Sciatic nerve (tissue), 2 donors: ENCODE data around the gene LGMN. TPM values are rescaled to one million over a fixed set of nuclear protein-coding genes. Genes with fewer than 3 reads are reported as not detected.
"Not testable (repeated sequence)": the region's sequence is repeated elsewhere in the genome, so short reads cannot be mapped to it uniquely, and the experiment has no call there.

Experiments used
- ATAC-seq: fragments of 200-7000 bp; cut with Tn5 transposase; one replicate; pipeline ENCODE4 v1.9.1; 2020; ENCODE audit warnings: mild to moderate bottlenecking, moderate library complexity
- DNase-seq: peaks from one replicate; pipeline ENCODE4 v3.0.0-alpha.2; 2020; ENCODE audit warnings: low spot score
- intact Hi-C: fragments of 100-400 bp; cut with DNase I; formaldehyde crosslinking; loops from one replicate; pipeline ENCODE4 v1.14.2; 2022
- total RNA-seq: library from RNA; stranded (reverse); fragmentation: NEBNext Ultra II Directional; extraction: Animal tissue kit (Norgen Biotek cat#: 25700); gene quantifications from one replicate; pipeline ENCODE4 v1.2.1, GENCODE V29; 2021
- donor health status: DM: no; HTN: no; CAD: no.
- donor health status: DM: no; HTN: no; CAD: no.

Gene LGMN
- total RNA-seq, 1 donor from 2014 or later = 118 TPM

DNA sequence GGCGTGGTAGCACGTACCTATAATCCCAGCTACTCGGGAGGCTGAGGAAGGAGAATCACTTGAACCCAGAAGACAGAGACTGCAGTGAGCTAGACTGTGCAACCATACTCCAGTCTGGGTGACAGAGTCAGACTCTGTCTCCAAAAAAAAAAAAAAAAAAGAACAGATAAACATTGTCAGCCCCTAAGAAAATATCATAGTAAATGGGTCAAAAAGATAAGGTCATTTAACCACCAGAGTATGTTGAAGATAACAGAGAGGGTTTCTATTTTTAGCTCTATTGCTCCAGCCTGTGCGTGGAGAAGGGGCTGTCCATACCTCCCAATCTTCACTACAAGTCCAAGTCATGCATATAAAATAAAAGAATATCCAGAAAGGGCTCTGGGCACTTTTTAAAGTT is 15.4 kb downstream of the LGMN start:
- DNase-seq (no peak), ATAC-seq (no peak)
- intact Hi-C loops = no loop called here

- intact Hi-C loops = no loop called here
- DNase-seq (no peak), ATAC-seq (no peak)
These were observed 16.8 kb downstream of the LGMN start for GRCh38 chr14:92731622-92732115.

DNA sequence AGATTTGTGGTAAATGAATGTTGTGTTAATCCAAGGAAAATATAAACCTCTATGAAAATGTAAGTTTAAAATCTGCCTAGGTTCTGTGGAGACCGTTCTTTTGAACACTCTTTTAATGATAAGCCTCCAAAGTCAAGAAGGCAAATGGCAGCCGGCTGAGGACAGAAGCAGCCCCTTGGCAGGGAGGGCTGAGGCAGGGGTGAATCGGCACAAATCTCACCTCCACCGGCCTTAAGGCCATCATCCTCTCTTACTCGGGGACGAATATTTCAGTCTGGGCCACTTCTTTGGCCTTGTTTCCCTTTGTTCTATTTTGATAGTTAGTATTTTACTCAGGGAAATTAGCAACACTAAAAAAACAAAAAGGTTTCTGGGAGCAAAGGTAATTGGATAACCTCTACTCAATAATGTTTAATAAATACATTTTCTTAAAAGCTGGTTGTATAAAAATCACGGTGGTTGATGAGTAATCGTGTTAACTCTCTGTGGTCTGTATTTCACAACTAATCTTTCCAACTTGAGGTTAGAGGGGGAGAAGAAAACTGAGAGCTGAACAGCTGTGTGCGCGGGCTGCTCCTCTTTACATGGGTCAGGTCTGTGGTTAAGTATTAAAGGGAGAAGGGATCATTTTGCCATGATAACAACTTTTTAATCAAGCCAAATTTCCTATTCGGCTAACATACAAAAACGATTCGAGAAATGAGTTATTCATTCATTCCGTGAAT is 18.6 kb downstream of the LGMN start:
- no peak for DNase-seq
- intact Hi-C loops = no loop called here
- ATAC-seq = no peak

DNA sequence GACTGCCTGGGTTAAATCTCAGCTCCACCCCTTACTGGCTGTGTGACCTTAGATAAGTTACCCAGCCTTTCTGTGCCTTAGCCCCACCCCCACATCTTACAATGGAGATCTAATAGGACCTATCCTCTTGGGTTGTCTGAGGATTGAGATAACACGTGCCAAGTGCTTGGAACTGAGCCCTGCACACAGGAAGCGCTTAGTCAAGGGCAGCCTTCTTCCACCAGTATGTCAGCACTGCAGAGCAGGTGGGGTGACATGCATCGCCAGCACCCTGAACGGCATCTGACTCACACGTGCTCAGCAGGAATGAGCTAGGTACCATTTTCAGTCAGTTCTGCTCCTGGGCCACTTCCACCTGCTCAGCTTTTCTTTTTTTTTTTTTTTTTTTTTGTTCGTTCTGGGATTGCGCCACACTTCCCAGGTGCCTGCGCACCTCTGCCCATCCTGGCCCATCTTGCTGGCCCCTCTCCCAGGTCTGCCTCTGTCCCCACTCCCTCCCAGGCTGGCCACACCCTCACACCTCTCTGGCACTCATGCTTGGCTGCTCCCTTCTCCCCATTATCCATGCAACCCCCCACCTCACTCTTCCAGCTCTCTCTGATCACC is 19.6 kb downstream of the LGMN start:
- intact Hi-C loops = no loop called here
- no peak for ATAC-seq

DNA sequence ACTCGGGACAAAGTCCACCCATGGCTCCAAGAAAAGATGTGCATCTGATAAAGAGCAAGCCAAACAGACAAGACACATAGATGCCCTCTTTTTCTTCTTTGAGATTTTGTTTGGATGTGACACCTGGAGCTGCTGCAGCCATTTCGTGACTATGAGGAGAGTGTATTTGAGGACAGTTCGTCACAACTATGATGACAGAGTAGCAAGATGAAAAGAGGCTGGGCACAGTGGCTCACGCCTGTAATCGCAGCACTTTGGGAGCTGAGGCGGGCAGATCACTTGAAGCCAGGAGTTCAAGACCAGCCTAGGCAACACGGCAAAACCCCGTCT is 21.5 kb downstream of the LGMN start:
- ATAC-seq (no peak), DNase-seq (no peak)
- intact Hi-C loops = no loop called here

More for the DNA sequence above, 19.6 kb downstream of the LGMN start:
- no peak for DNase-seq

GRCh38 chr14:92726135-92726932 is 22.1 kb downstream of the LGMN start:
- ATAC-seq = peak; percentile 69
- no peak for DNase-seq

DNA sequence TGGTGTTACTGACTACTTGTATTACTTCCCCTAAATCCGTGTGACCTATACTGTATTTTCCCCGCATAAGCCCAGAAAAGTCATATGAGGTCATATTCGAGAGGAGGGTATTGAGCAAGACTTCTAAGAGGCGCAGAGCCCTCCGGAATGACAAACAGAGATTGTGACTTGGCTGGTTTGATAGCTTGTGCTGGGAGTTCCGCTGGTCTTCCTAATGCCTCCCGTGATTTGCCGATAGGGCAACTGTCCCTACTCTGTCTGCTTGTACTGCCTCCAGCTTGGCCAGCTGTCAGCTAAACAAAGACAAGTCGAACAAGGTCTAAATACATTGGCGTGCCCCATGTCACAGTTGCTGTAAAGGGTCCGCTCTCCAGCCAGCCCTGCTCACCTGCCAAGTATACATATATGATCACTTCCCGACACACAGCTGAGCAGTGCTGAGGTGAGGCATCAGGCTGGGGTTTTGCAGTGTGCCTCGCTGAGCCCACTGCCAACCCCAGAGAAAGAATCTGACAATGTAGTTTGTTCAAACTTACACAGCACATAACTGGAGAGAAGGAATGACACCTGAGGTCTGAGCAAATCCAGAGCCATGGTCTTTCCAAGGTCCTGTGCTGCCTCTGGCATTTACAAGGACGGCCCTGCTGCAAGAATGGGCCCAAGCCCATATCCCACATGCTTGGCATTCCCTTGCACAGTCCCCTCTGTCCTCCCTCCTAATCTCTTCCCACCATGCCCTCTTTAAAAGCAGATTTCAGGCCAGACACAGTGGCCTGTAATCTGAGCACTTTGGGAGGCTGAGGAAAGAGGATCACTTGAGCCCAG is 23.7 kb downstream of the LGMN start:
- intact Hi-C loops = no loop called here
- ATAC-seq = peak; percentile 55
- no peak for DNase-seq

More at GRCh38 chr14:92726135-92726932, 22.1 kb downstream of the LGMN start:
- intact Hi-C loops = no loop called here

DNA sequence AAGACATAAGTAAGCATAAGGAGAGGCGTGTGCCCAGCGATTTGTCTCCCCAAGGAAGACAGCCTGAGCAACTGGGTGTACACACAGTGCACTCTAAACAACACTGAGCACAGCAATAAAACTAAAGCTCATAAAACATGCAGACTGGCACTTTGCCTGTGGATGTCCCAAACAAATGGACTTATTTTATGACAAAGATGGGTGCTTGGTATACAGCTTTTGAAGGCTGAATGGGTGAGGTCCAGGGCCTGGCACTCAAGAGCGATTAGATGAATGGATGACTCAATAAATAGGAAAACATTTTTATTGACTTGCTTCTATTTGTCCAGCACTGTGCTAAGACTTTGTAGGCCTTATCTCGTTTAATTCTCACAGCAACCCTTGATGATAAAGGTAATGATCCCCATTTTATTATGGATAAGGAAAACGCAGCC is 28.5 kb downstream of the LGMN start:
- ATAC-seq (peak; percentile 71), DNase-seq (no peak)
- intact Hi-C loops = no loop called here

GRCh38 chr14:92719421-92719820 is 29.0 kb downstream of the LGMN start:
- intact Hi-C loops = no loop called here
- peak; percentile 81 for ATAC-seq
- DNase-seq = no peak

DNA sequence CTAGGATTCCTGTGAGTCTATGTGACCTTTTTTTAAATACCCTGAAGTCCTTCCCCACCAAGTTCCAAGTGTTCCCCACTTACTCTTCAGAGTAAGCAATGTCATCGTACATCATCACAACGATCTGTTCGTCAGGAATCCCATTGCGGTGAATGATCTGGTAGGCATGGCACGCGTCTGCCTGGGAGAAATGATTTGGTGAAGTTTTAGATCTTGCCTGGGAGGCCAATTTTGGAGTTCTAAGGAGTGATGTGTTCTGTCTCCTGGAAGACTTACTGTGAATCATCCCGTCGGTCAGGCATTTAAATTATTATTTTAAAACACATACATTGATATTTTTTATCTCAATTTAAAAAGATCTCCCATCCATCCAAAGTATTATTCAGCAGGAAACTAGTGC is 29.8 kb downstream of the LGMN start:
- no peak for ATAC-seq
- DNase-seq = no peak
- intact Hi-C loops = no loop called here

GRCh38 chr14:92717571-92718042 is 30.8 kb downstream of the LGMN start:
- no peak for ATAC-seq
- intact Hi-C loops = no loop called here
- DNase-seq = no peak

DNA sequence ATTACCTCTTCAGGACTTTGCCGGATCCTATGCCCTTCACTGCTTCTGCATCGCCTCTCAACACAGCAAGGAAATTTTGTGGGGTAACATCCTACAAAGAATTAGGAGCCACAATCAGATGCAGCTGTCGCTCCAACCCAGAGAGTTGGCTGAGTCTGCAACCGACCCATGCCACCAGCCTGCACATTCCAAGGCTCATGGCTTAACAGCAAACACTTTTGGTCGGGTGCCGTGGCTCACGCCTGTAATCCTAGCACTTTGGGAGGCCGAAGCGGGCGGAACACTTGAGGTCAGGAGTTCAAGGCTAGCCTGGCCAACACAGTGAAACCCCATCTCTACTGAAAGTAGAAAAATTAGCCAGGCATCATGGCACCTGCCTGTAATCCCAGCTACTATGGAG is 32.3 kb downstream of the LGMN start:
- ATAC-seq (no peak), DNase-seq (peak; percentile 28)
- intact Hi-C loops = no loop called here

- DNase-seq (peak; percentile 88), ATAC-seq (peak; percentile 75)
- intact Hi-C loops = not testable (repeated sequence)
These were observed 33.6 kb downstream of the LGMN start for GRCh38 chr14:92714739-92715307.

DNA sequence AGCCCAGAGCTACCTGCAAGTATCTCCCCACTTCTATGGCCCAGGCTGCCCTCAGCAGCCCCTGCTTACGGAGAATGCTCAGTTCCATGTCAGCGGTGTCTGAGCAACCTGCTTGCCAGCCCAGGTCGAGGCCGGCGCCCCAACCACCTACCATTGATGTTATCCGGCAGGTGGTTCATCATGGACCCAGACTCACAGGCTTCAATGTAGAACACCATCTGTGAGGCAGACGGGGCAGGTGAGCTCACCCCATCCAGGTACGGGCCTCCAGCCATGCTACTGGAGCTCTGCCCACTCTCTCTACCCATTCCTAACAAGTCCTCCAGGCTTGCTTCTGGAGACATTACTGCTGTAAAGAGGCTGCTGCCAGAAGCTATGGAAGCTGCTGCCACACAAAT is 35.8 kb downstream of the LGMN start:
- DNase-seq (peak; percentile 26), ATAC-seq (no peak)
- intact Hi-C loops = no loop called here

DNA sequence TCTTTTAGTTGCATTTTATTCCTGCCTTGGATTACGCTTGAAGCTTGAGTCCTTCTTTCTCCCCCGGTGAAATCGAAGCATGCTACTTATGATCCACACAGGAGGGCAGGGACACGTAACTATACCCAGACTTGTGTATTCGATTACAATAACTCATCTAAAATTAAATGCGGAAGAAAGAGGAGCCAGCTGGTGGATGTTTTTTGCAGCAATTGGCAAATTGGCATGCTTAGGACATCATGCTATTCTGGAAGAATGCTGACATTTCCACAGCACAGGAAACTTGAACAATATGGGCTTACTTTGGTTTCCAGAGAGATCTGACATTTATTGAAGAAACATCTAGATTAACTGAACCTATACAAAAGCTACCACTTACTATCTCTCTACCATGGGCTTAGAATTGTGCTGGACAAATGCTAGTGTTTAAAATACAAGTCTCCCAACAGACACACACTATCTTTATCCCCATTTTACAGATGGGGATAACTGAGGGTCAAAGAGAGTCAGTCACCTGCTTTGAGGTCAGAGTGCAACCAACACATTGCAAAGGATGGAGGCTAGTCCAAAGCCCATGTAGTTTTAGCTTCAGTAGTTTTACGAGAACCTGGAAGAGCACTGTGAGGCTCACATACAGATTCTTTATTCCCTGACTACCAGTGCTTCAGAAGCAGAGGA is 36.3 kb downstream of the LGMN start:
- intact Hi-C loops = no loop called here
- ATAC-seq (no peak), DNase-seq (no peak)

- intact Hi-C loops = no loop called here
- ATAC-seq = no peak
- DNase-seq = no peak
These were observed 38.5 kb downstream of the LGMN start for GRCh38 chr14:92710001-92710341.

- DNase-seq (peak; percentile 49), ATAC-seq (no peak)
- intact Hi-C loops = no loop called here
These were observed 39.0 kb downstream of the LGMN start for GRCh38 chr14:92709340-92710000.

DNA sequence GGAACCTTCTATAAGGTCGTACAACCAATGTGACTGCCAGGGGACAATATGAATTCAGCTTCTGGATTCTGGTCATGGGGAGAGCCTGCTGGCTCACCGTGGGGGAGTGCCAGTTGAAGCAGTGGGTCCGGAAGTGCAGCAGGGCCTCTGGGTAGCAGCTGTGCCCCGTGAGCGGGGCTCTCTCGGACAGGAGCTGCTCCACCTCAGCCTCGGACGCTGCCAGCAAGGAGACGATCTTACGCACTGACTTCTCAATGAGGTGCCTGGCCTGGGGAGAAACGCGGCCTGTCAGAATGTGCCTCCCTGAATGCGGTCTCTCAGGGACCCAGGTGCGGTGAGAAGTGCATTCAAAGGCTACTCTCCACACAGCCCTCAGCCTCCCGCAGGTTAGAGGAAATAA is 42.0 kb downstream of the LGMN start:
- intact Hi-C loops = no loop called here
- DNase-seq = peak; percentile 35
- ATAC-seq = no peak
